Fibroblast of upper back skin (primary cell): Measurements from ENCODE around the gene ZNF827.

Source experiments
- DNase-seq: peaks from one replicate; pipeline ENCODE4 v3.0.0-alpha.2; 2013

ZNF827 gene

GRCh38 chr4:145824463-145824862 is 114.2 kb downstream of the ZNF827 start:
- DNase-seq = no peak

GRCh38 chr4:145823743-145824142 is 114.9 kb downstream of the ZNF827 start:
- no peak for DNase-seq

- DNase-seq = no peak
Observed at GRCh38 chr4:145822581-145822980, 116.0 kb downstream of the ZNF827 start.

GRCh38 chr4:145822181-145822580 is 116.4 kb downstream of the ZNF827 start:
- no peak for DNase-seq

- DNase-seq = no peak
Observed at GRCh38 chr4:145821766-145822165, 116.9 kb downstream of the ZNF827 start.

- DNase-seq = no peak
Observed at GRCh38 chr4:145820407-145820806, 118.2 kb downstream of the ZNF827 start.

- no peak for DNase-seq
Observed at GRCh38 chr4:145819853-145820181, 118.8 kb downstream of the ZNF827 start.

- no peak for DNase-seq
Observed at GRCh38 chr4:145819101-145819852, 119.3 kb downstream of the ZNF827 start.

GRCh38 chr4:145818011-145818410 is 120.6 kb downstream of the ZNF827 start:
- no peak for DNase-seq

- DNase-seq = no peak
Observed at GRCh38 chr4:145816091-145816490, 122.5 kb downstream of the ZNF827 start.

GRCh38 chr4:145815626-145816025 is 123.0 kb downstream of the ZNF827 start:
- DNase-seq = peak; percentile 31

GRCh38 chr4:145815027-145815612 is 123.5 kb downstream of the ZNF827 start:
- no peak for DNase-seq

GRCh38 chr4:145814246-145814645 is 124.4 kb downstream of the ZNF827 start:
- DNase-seq = no peak

- DNase-seq = no peak
Observed at GRCh38 chr4:145812919-145813318, 125.7 kb downstream of the ZNF827 start.

- no peak for DNase-seq
Observed at GRCh38 chr4:145808848-145809512, 129.6 kb downstream of the ZNF827 start.

GRCh38 chr4:145808021-145808650 is 130.5 kb downstream of the ZNF827 start:
- peak; percentile 94 for DNase-seq

GRCh38 chr4:145805490-145805889 is 133.1 kb downstream of the ZNF827 start:
- peak; percentile 37 for DNase-seq

GRCh38 chr4:145804116-145804515 is 134.5 kb downstream of the ZNF827 start:
- peak; percentile 92 for DNase-seq

- DNase-seq = no peak
Observed at GRCh38 chr4:145799223-145799622, 139.4 kb downstream of the ZNF827 start.

- DNase-seq = no peak
Observed at GRCh38 chr4:145797278-145797677, 141.3 kb downstream of the ZNF827 start.

- DNase-seq = no peak
Observed at GRCh38 chr4:145796346-145796745, 142.3 kb downstream of the ZNF827 start.

- no peak for DNase-seq
Observed at GRCh38 chr4:145795521-145795920, 143.1 kb downstream of the ZNF827 start.

- DNase-seq = no peak
Observed at GRCh38 chr4:145792429-145792828, 146.2 kb downstream of the ZNF827 start.

GRCh38 chr4:145791988-145792387 is 146.6 kb downstream of the ZNF827 start:
- DNase-seq = no peak
